Ishikawa (cell line): ENCODE measurements around the gene KCNAB1.

Experiments used
- CEBPB ChIP-seq: IDR thresholded peaks from 2 replicates; pipeline ENCODE4 v1.6.1; 2012
- CREB1 ChIP-seq: IDR thresholded peaks from 2 replicates; pipeline ENCODE4 v1.6.1; 2012; ENCODE audit warnings: low read depth
- EGR1 ChIP-seq: IDR thresholded peaks from 2 replicates; pipeline ENCODE4 v1.6.1; 2012
- EP300 ChIP-seq: IDR thresholded peaks from 2 replicates; pipeline ENCODE4 v1.6.1; 2012; ENCODE audit warnings: borderline replicate concordance
- FOXM1 ChIP-seq: IDR thresholded peaks from 2 replicates; pipeline ENCODE4 v1.6.1; 2012; ENCODE audit warnings: low read depth, borderline replicate concordance
- MAX ChIP-seq: IDR thresholded peaks from 2 replicates; pipeline ENCODE4 v1.6.1; 2012
- NFIC ChIP-seq: IDR thresholded peaks from 2 replicates; pipeline ENCODE4 v1.6.1; 2012
- RAD21 ChIP-seq: IDR thresholded peaks from 2 replicates; pipeline ENCODE4 v1.6.1; 2012; ENCODE audit warnings: low read depth
- TAF1 ChIP-seq: IDR thresholded peaks from 2 replicates; pipeline ENCODE4 v1.6.1; 2012; ENCODE audit warnings: low read depth, mild to moderate bottlenecking
- TCF12 ChIP-seq: IDR thresholded peaks from 2 replicates; pipeline ENCODE4 v1.6.1; 2012; ENCODE audit warnings: low read depth
- TEAD4 ChIP-seq: IDR thresholded peaks from 2 replicates; pipeline ENCODE4 v1.6.1; 2012
- USF1 ChIP-seq: IDR thresholded peaks from 2 replicates; pipeline ENCODE4 v1.6.1; 2012
- YY1 ChIP-seq: IDR thresholded peaks from 2 replicates; pipeline ENCODE4 v1.6.1; 2012; ENCODE audit warnings: low read depth
- ZBTB7A ChIP-seq: IDR thresholded peaks from 2 replicates; pipeline ENCODE4 v1.6.1; 2012; ENCODE audit warnings: low read depth
- TF ChIP-seq, protein P1 (sequence below): IDR thresholded peaks from 2 replicates; pipeline ENCODE4 v1.6.1; 2012; ENCODE audit warnings: low read depth, mild to moderate bottlenecking

Gene KCNAB1

DNA sequence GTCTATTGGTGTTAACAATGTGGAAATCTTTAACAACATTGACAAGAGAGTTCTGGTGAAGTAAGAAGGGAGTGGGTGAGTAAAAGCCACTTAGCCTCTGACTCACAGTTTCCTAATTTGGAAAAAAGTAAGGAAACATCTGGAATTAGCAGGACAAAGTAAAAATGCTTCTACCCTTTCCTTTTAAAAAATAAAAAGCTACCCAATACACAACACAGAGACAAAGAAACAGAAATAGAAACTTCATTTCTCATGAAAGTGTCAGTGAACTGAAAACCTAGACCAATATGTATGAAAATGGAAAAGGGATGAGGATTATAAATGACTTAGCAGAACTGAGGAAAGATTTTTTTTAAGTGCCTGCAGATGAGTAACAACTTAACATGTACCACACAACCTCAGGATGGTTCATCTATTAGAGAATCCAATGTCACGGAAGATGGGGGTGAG, 369.1 kb downstream of the KCNAB1 start:
- TF ChIP-seq CREB1 (no peak), TCF12 (no peak), EGR1 (no peak)

GRCh38 chr3:156491192-156491591, 370.8 kb downstream of the KCNAB1 start:
- TF ChIP-seq RAD21 (no peak), TCF12 (no peak), ZBTB7A (no peak), MAX (no peak), CEBPB (no peak), USF1 (no peak), TAF1 (no peak), FOXM1 (no peak), CREB1 (no peak), EGR1 (no peak)
- TF ChIP-seq, protein P1, sequence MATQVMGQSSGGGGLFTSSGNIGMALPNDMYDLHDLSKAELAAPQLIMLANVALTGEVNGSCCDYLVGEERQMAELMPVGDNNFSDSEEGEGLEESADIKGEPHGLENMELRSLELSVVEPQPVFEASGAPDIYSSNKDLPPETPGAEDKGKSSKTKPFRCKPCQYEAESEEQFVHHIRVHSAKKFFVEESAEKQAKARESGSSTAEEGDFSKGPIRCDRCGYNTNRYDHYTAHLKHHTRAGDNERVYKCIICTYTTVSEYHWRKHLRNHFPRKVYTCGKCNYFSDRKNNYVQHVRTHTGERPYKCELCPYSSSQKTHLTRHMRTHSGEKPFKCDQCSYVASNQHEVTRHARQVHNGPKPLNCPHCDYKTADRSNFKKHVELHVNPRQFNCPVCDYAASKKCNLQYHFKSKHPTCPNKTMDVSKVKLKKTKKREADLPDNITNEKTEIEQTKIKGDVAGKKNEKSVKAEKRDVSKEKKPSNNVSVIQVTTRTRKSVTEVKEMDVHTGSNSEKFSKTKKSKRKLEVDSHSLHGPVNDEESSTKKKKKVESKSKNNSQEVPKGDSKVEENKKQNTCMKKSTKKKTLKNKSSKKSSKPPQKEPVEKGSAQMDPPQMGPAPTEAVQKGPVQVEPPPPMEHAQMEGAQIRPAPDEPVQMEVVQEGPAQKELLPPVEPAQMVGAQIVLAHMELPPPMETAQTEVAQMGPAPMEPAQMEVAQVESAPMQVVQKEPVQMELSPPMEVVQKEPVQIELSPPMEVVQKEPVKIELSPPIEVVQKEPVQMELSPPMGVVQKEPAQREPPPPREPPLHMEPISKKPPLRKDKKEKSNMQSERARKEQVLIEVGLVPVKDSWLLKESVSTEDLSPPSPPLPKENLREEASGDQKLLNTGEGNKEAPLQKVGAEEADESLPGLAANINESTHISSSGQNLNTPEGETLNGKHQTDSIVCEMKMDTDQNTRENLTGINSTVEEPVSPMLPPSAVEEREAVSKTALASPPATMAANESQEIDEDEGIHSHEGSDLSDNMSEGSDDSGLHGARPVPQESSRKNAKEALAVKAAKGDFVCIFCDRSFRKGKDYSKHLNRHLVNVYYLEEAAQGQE: no peak

DNA sequence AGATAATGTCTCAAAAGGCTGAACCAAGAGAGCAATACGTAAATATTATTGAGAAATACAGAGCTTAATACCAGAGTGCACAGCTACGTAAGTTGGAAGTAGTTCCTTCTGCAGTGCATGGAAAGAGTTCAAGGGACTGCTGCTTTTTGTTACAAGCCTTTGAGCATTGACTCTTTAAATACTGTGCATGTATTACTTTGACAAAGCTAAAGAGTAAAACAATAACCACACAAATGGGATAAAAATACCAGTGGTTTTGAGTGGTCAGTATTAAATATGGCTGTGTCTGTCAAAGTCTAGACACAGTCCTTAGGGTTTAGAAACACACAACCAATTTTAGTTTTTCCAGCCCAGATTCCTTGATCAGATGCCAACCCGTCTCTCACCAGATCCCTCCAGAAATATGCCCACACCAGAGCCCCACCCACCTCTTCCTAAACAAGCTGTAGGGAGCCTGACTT, 372.5 kb downstream of the KCNAB1 start:
- TF ChIP-seq NFIC: no peak
- TF ChIP-seq USF1: no peak
- no peak for TF ChIP-seq TAF1
- TF ChIP-seq, protein P1: no peak

GRCh38 chr3:156493887-156494286, 373.5 kb downstream of the KCNAB1 start:
- TF ChIP-seq CREB1: no peak
- no peak for TF ChIP-seq MAX
- no peak for TF ChIP-seq NFIC
- TF ChIP-seq TEAD4: no peak
- no peak for TF ChIP-seq TCF12
- TF ChIP-seq CEBPB: no peak
- no peak for TF ChIP-seq EP300
- TF ChIP-seq USF1: no peak
- TF ChIP-seq TAF1: no peak
- no peak for TF ChIP-seq EGR1

DNA sequence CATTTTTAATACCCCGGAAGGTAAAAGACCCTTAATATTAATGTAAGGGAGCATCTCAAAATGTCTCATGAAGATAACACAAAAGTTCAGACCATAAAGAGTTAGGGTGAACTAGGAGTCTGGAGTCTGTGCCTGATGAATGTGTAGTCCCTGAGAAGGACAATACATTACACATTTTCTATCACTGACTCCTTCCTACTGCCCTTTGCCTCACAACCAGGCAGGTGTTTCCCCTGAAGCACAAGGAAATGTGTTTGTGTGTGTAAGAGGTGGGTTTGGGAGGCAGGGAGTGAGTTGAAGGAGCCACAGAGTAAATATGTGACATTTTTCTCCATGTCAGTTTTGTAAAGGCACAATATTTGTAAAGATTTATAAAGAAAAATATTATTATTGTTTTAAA, 375.4 kb downstream of the KCNAB1 start:
- no peak for TF ChIP-seq TCF12
- no peak for TF ChIP-seq CREB1
- TF ChIP-seq FOXM1: no peak
- no peak for TF ChIP-seq EGR1
- TF ChIP-seq CEBPB: no peak
- no peak for TF ChIP-seq NFIC
- TF ChIP-seq, protein P1: no peak
- no peak for TF ChIP-seq TAF1
- TF ChIP-seq RAD21: no peak
- no peak for TF ChIP-seq TEAD4
- no peak for TF ChIP-seq USF1
- TF ChIP-seq ZBTB7A: no peak
- TF ChIP-seq EP300: no peak
- no peak for TF ChIP-seq YY1
- TF ChIP-seq MAX: no peak
